ENCODE data around the gene SV2A.

The SV2A gene

GRCh38 chr1:149934356-149934755 lies 16.7 kb upstream of the SV2A start (continued):
- no peak for TF ChIP-seq PATZ1 (CRISPR knock-in tag; IDR thresholded peaks at IDR 0.05; ENCODE audit: borderline replicate concordance)
- TF ChIP-seq TOX (CRISPR knock-in tag; IDR thresholded peaks at IDR 0.05; ENCODE audit: borderline replicate concordance) = no peak
- no peak for TF ChIP-seq ZNF70 (CRISPR knock-in tag; IDR thresholded peaks at IDR 0.05)
- TF ChIP-seq ZNF8 (CRISPR knock-in tag; IDR thresholded peaks at IDR 0.05) = no peak
- TF ChIP-seq CSRNP3 (CRISPR knock-in tag; IDR thresholded peaks at IDR 0.05) = no peak

GRCh38 chr1:149933208-149933607 lies 15.6 kb upstream of the SV2A start:
- no peak for ATAC-seq
- TF ChIP-seq POU6F1 (CRISPR knock-in tag; IDR thresholded peaks at IDR 0.05; ENCODE audit: borderline replicate concordance, low read depth) (no peak), ZFP30 (CRISPR knock-in tag; IDR thresholded peaks at IDR 0.05) (no peak), ZNF70 (CRISPR knock-in tag; IDR thresholded peaks at IDR 0.05) (no peak), PATZ1 (CRISPR knock-in tag; IDR thresholded peaks at IDR 0.05; ENCODE audit: borderline replicate concordance) (no peak), ZNF565 (CRISPR knock-in tag; conservative IDR thresholded peaks at IDR 0.05; ENCODE audit: low read depth) (no peak), TCF4 (CRISPR knock-in tag; IDR thresholded peaks at IDR 0.05; ENCODE audit: borderline replicate concordance) (no peak), OSR1 (CRISPR knock-in tag; IDR thresholded peaks at IDR 0.05) (no peak), ISL1 (CRISPR knock-in tag; IDR thresholded peaks at IDR 0.05) (no peak), ARNTL (CRISPR knock-in tag; IDR thresholded peaks at IDR 0.05; ENCODE audit: borderline replicate concordance, low read depth) (no peak), ZFP3 (CRISPR knock-in tag; IDR thresholded peaks at IDR 0.05) (no peak), RARB (CRISPR knock-in tag; IDR thresholded peaks at IDR 0.05) (no peak), SNAI2 (CRISPR knock-in tag; IDR thresholded peaks at IDR 0.05) (no peak), CSRNP3 (CRISPR knock-in tag; IDR thresholded peaks at IDR 0.05) (no peak), GLIS3 (CRISPR knock-in tag; IDR thresholded peaks at IDR 0.05) (no peak), BACH2 (CRISPR knock-in tag; IDR thresholded peaks at IDR 0.05; ENCODE audit: borderline replicate concordance) (no peak), ESRRG (CRISPR knock-in tag; IDR thresholded peaks at IDR 0.05) (no peak), ZC3H10 (CRISPR knock-in tag; IDR thresholded peaks at IDR 0.05) (no peak)

- ATAC-seq = no peak
- TF ChIP-seq PPARA (CRISPR knock-in tag; IDR thresholded peaks at IDR 0.05; ENCODE audit: borderline replicate concordance) (no peak), TOX (CRISPR knock-in tag; IDR thresholded peaks at IDR 0.05; ENCODE audit: borderline replicate concordance) (no peak), OSR1 (CRISPR knock-in tag; IDR thresholded peaks at IDR 0.05) (no peak), RARB (CRISPR knock-in tag; IDR thresholded peaks at IDR 0.05) (no peak), PATZ1 (CRISPR knock-in tag; IDR thresholded peaks at IDR 0.05; ENCODE audit: borderline replicate concordance) (no peak), ESRRG (CRISPR knock-in tag; IDR thresholded peaks at IDR 0.05) (no peak), ZNF565 (CRISPR knock-in tag; conservative IDR thresholded peaks at IDR 0.05; ENCODE audit: low read depth) (no peak), ZFP30 (CRISPR knock-in tag; IDR thresholded peaks at IDR 0.05) (no peak), ZC3H10 (CRISPR knock-in tag; IDR thresholded peaks at IDR 0.05) (no peak), CSRNP3 (CRISPR knock-in tag; IDR thresholded peaks at IDR 0.05) (no peak), ISL1 (CRISPR knock-in tag; IDR thresholded peaks at IDR 0.05) (no peak), ARNTL (CRISPR knock-in tag; IDR thresholded peaks at IDR 0.05; ENCODE audit: borderline replicate concordance, low read depth) (no peak), POU6F1 (CRISPR knock-in tag; IDR thresholded peaks at IDR 0.05; ENCODE audit: borderline replicate concordance, low read depth) (no peak), GLIS3 (CRISPR knock-in tag; IDR thresholded peaks at IDR 0.05) (no peak), SNAI2 (CRISPR knock-in tag; IDR thresholded peaks at IDR 0.05) (no peak), ZNF70 (CRISPR knock-in tag; IDR thresholded peaks at IDR 0.05) (no peak)
These were observed 14.8 kb upstream of the SV2A start for GRCh38 chr1:149932474-149932873.
